NCI-H2029 (cell line): ENCODE data around the gene CEP104.

Experiments used
- DNase-seq: peaks from one replicate; lab custom pipeline; 2025; lab: John Stamatoyannopoulos, UW

Gene CEP104

DNA sequence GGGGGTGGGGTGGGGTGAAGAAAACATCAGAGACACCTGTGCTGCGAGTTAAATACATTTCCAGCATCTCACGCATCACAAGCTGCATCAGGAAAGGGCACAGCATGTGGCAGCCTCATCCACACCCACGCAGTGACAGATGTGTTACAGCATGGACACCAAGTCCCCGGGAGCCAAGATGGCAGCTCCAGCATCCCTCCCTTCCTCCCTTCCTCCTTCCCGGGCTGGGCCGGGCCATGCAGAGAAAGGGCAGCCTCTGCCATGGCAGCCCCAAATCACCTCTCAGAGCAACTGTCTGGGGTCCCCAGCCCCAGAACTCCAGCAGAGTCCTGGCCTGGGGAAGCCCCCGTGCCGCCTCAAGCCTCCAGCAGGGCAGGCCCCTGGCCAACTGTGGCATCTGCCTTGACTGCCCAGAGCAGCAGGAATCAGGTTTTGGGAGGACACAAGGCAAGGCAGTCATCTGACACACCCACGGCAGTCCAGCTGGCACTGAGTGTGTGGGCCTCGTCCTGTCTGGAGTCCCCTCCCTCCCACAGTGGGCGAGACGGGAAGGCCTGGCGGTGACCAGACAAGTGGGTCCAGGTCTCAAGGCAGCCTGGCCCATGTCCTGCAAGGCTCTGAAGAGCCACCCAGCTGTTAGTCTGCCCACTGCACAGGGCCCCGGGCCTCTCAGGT lies 78.3 kb downstream of the CEP104 start:
- DNase-seq: no peak

DNA sequence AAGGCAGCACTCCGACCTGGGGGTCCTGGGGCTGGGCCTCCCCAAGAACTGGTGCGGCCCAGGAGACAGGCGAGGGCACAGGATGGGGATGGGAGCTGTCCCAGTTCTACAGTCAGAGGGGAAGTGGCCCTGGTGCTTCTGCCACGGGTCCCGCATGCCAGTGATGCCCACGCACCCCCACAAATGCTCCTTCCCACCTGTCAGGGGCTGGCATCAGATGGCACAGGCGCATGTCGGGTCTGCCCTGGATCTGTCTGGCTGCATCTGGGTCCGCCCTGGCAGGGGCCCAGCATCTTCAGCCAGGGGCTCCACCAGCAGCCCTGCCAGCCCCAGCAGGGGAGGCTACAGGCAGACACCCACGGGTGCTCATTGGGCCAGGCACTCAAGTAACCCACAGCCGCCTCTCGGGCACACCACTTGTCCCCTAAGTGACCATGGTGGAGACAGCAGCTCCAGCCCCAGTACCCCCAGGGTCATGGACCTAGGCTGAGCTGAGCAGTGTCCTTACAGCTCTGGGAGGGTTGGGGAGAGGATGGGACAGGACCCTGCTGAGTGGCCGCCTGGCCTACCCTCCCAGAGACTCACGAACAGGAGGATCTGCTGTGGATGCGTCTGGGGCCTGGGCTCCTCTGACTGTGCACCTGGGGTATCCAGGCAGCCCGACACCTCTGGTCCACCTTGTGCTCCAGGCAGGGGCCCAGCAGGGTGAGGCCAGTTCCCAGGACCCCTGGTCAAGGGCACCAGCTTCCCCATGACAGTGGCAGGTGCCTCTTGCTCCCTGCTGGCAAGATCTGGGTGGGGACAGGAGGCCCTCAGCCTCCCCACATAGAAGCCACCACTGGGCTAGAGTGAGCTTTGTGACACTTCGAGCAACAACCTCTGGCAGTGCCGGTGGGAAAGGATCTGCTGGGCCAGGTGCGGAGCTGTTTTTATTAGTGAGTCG lies 79.1 kb downstream of the CEP104 start:
- DNase-seq: no peak

DNA sequence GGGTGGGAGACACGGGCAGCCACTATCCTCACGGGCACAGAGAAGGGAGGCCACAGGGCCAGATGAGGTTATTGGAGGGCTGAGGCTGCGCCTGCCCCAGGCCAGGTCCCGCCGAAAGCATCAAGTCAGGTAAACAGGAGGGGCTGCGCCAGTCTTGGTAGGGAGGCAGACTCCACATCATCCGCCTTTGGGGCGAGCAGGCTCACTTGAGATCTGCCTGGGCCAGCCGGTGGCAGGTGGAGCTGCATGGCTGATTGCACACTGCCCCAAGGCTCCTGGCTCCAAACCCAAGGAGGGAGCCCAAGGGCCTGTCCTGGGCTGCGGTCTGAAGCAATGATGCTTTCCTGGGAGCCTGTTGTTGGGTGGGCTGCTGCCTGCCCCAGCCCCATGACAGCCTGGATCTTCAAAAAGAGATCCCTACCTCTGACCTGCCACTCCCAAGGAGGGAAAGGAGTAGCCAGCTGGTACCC lies 79.9 kb downstream of the CEP104 start:
- no peak for DNase-seq

DNA sequence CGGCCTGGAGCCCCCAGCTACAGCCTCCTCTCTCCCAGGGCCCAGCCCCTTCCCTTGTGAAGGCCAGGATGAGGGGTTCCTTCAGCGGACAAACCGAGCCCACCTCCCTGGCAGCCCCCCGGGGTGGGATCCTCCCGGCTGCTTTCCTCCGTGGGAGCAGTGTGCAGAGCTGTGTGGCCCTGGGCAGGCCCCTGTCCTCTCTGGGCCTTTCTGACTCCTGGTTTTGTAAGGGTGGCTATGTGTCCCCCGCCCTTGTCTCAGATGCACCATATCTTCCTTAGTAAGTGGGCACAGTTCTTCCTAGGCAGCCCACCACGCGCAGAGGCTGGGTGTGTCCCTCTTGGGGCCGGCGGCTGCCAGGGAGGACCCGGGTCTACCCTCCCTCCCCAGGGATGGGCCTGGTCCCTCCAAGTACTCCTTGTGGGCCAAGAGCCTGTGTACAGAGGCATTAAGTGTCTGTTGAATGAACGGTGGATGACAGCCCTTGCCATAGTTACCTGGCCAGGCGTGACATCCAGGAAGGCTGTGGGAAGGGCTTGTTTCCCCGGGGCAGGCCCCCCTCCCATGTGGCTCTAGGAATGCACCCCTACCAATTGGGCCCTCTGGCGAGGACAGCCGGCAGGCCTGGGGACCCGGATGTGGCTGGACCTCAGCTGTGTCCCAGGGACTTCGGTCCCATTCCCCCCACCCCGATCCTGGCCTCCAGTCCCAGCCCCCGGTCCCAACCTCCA lies 80.6 kb downstream of the CEP104 start:
- no peak for DNase-seq

DNA sequence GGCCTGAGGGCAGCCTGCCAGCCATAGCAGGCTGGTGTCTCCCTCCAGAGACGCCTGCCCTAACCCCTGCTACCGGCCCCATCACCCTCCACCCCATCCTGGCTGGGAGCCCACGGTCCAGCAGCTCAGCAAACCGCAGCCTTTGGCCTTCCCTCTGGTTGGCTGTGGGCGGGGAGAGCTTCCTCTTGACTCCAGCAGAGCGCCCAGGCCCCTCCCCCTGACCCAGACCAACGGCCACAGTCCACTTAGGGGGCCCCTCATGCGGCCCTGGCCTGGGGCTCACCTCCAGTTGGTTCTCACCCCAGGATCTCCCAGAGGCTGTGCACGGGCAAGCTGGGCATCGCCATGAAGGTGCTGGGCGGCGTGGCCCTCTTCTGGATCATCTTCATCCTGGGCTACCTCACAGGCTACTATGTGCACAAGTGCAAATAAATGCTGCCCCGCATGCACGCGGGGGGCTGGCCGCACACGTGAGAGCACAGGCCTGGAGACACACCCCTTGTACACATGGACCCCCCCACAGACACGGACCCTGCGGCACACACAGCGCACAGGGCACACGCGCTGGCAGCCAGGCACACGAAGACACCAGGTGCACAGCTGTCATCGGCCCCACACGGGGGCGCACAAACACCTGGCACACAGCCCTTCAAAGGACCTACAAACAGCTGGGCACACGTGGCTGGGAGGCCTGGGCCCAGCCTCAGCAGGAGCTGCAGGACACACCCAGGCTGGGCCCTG lies 81.4 kb downstream of the CEP104 start:
- DNase-seq: no peak

DNA sequence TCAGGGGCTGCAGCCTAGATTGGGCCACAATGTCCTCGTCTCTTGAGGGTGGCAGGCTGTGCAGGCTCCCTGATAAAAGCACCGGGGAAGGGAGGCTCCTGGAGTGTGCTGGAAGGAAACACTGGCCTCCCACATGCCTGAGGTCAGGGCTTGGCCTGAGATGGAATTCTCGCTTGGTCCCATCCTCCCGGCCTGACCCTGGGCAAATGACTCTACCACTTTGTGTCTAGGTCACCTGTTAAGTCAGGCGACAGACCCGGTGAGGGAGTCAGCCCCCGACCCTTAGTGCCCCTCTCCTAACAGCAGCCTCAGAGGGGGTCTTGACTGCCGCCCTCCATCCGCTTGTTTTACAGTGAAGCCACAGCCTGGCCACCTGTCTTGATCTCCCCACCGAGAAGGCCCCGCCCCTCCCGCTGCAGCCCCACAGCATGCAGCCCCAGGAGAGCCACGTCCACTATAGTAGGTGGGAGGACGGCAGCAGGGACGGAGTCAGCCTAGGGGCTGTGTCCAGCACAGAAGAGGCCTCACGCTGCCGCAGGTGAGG lies 82.0 kb downstream of the CEP104 start:
- DNase-seq: no peak

DNA sequence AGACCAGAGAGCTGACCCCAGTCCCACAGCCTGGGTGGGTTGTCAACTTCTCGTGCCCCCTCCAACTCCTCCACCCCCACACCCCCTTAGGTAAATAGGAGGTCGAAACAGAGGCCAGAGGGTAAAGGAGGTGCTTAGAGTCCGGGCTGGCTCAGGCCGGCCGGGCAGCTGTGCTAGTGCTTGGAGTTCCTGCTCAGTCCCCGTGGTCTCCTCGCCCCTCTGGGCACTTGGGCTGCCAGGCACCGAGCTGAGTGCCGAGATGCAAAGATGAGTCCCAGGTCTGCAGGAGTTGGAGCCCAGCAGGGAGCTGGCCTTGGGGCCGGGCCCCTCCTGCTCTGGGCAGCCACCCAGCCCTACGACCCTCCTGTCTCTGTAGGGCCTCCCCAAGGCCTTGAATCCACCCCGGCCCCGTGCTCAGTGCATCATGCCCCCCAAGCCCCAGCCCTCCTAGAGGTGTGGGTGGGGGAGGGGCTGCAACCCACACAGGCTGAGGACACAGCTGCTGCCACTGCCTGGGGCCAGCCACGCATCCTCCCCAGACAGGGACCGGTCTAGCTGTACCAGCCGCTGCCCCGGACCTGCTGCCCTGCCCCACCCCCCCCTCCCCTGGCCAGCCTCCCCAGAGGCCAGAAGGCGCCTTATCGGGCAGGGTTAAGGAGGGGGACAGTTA lies 82.6 kb downstream of the CEP104 start:
- no peak for DNase-seq

DNA sequence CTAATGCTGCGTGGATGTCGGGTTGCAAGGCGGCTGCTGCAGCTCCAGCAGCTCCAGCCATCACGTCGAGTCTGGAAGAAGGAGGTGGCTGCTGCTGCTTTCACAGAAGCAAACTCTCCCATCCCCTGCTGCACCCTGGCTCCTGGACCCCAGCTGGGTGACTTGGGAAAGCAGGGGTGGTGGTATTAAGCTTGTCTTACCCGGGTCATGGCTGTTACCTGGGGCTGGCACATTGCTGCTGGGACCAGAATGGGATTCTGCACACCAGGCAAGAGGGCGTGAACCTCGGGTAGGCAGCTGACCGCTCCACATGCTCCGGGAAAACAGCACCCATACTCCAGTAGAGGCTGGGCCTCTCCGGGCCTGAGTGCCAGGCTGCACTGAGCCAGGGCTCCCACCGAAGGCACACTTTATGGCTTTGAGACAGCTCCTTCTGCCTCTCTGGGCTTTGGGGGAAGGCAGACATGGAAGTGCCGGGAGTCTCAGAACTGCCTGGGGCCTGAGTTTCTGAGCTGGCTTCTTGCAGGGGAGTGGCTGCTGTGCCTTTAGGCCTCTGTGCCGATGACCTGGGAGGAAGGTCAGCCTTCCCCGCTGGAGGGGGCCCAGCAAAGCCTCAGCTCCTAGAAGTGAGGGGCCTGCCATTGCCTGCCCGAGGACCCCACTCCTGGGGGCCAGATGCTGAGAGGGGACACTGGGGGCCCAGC lies 83.3 kb downstream of the CEP104 start:
- DNase-seq: no peak

DNA sequence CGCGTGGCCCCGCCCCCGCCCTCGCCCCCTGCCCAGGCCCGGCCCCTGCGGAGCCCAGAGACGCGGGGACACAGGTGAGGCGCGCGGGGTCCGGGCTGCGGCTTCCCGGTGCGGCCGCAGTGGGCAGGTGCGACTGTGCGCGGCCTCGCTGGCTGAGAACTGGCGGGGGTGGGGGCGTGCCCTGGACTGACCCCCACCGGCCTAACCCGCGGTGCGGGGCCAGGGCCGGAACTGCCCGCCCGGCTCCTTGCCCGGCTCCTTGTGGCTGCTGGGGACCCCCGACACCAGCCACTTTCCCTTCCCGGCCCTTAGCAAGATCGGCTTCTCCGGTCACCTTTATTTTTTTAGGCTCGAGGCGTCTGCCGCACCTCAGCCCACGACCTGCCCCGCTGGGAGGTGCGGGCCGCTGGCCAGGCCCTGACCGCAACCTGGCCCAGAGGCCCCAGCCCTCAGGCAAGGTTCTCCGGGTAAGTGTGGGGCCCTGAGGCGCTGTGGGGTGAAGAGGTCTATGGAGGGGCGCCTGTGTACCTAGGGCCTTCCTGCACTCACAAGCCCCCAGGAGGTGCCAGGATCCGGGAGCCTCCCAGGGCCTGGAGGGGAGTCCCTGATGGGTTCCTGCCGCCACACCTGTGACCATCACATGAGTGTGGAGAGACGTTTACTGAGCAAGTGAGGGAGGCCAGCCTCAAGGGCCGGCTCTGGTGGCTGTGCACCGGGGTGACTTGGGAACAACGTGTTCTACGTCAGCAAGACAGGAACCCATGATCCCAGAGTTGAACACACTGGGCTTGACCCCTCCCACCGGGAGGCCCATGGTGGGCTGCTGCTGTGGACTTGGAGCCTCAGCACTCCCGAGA lies 84.1 kb downstream of the CEP104 start, which contains the start of gene SMIM1:
Gene SMIM1, plus strand, starts transcription at position 35 of the 857 bp plus-strand sequence. CDS start 2,625 bp downstream, outside the sequence.
- no peak for DNase-seq

DNA sequence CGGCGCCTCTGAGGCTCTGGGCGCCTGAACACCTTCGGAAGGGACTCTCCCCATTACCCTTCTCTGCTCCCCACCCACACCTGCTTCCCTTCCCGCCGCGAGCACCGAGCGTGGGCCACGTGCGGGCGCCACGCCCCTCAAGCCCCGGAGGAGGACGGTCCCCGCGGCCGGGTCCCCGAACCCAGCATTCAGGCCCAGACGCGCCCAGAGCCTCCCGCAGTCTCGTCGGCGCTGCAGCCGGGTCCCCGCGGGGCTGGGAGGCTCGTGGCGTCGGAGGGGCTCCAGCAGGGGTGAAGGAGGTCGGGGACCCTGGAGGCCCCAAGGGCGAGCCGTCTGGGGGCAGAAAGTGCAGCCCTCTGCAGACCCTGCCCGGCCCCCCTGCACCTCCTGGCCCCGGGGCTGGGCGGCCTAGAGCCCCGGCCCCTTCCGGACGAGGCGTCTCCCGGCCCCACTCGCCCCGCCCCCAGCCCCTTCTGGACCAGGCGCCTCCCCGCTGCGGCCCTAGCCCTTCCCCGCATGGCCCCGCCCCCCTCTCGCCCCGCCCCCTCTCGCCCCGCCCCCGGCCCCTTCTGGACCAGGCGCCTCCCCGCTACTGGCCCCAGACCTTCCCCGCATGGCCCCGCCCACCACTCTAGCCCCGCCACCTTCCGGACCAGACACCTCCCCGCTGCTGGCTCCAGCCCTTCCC lies 84.8 kb downstream of the CEP104 start:
- no peak for DNase-seq

DNA sequence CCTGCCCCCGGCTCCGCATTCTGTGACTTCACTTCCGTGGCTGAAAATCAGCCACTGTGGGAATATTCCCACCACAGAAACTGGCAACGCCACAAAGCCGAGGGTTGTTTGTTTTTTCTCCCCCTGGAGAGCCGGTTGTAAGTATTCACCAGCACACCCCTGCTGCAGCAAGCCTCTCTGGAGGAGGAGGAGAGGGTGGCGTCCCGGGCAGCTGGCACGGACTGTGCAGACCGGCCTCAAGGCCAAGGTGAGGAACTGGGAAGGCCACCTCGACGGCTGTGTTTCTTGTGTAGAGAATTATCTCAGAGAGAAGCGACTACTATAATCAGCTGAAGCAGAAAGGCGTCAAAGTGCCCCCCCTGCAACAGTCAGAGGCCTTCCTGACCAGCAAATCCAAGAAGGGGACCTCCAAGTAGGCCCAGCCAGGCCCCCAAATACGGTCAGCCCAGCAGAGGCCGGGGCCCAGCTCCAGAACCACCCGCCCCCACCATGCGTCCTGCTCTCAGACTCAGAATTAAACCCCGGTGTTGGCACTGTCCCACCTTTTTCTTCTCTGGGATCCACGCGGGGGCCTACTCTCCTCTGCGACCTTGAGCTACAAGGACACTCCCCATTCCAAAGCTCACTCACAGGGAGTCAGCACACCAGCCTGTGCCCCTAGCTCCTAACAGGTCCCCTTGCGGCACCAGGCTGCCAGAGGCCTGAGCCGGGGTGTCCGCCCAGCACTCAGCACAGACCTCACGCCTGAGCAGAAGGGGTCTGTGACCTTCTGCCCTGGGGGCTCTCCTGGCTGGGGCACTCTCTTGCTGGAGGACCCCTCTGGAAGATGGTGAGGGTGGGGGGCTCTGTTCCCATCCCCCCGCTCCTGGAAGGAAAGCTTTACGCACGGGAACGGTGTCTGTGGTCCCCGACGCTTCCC lies 85.6 kb downstream of the CEP104 start:
- no peak for DNase-seq

DNA sequence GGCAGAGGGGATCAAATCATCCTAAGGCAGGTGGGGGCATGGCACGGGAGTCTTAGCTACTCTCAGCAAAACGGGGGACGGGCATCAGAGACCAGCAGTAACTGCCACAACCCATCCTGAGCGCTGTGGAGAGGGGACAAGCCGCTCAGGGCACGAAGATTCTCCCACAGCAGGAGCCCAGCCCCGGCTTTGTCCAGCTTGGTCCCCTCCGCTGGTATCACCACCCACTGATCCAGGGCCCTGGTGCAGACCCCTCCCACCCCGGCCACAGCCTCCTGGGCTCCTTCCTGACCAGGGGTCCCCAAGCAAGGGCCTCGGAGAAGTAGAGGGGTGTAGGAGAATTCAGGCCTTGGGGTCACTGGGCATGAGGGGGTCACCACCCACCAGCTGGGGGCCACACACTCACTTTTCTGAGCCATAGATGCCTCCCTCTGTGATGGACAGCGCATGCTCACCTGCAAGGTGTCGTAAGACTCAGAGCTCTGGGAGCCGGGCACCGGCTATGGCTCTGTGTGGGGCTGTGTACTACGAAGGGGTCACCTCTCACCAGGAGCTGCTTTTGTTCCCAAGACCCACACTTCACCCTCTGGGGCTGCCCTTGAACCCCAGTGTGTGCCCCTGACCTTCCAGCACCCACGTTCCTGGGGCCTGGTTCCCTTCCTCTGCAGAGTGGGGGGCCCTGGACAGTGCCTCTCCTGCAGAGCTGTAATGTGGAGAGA lies 86.8 kb downstream of the CEP104 start:
- no peak for DNase-seq

DNA sequence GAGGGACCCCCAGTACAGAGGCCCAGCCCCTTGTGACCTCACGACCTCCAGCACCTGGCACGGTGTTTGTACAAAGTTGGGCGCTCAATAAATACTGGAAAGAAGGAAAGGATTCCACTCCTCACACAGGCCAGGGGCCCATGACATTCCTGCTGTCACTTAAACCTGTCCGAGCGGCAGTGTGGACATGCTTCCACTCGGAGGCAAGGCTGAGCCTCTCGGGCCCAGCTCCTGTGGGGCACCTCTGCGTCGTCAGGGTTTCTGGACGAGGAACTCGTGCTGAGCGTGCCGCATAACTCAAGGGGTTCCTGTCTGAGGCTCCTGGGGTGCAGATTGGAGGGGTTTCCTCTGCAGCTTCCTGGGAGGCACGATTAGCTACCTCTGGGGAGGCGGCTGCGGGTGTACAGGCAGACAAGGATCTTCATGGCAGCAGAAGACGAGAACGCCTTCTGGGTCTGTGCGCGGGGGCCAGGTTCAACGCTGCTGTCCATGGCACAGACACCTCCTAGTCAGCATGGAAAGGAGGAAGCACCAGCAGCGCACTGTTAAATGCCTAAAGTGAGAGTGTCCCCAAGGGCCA lies 88.1 kb downstream of the CEP104 start:
- no peak for DNase-seq

DNA sequence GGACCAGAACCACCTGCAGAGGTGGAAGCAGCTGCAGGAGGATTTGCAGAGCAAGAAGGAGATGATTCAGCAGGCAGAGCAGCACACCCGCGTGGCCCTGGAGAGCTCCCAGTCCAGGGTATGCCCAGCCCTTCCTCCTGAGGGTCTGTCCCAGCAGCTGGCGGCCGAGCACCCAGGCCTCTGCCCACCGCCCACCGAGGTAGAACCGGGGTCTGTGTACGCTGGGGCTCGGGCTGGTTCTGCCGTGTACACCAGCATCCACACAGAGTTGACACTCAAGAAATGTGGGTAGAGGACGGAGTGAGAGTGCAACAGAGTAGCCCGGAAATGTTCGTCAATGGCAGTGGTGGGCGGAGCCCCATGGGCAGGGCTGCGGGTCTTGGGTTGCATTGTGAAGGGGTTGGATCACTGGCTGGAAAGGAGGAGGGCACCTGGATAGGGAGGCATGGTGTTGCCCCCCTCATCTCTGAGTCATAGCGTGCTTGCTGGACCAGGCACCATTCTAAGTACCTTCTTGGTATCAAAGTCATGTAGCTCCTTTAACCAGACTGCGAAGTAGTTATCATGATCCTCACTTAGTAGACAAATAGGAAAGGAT lies 89.6 kb downstream of the CEP104 start:
- DNase-seq: no peak

DNA sequence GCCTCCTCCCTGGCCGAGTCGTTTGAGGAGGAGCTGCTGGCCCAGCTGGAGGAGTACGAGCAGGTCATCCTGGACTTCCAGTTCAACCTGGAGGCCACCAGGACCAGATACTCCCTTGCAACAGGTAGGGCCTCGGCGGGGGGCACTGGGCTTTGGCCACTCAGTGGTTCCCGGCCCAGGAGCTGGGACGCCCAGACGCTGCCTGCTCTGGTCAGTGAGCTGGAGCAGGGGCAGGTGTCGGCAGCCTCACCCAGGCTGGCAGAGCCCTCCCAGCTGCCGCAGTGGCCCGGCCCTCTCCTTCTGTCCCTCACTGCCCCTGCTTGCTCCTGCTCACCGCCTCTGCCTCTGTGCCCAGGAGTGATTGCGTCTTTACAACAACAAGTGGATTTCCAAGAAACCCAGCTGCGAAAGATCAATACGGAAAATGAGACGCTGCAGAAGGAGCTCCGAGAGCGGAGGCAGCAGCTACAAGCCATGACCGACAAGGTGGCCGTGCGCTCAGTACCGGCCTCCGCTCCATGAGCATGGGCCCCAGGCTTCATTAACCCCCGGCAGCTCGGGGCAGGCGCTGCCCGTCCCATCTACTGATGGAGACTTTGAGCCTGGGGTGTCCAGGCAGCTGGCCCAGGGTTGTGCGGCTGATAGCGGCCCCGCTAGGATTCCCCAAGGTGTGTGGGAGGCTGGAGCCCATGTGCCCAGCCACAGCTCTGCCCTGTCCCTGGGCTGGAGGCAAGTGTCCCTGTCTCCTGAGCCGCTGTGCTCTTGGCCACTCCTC lies 93.5 kb downstream of the CEP104 start:
- no peak for DNase-seq
